ENCODE data around the gene TNFAIP8L1. TPM values are rescaled to one million over a fixed set of nuclear protein-coding genes. Genes with fewer than 3 reads are reported as not detected.

The TNFAIP8L1 gene
- polyA plus RNA-seq, 1 donor (not counting 4 experiments of a cell fraction or from before 2014, with no cell fraction given), result 4.7 TPM

- Histone ChIP-seq H3K9me3 (ENCODE audit: control insufficient read depth, low read depth, low read length) (no peaks in the 10 kb centered on the region), H4K20me1 (ENCODE audit: control insufficient read depth, extremely low read depth, insufficient read depth, low read length) (no peaks in the 10 kb centered on the region), H3K27ac (ENCODE audit: control insufficient read depth, insufficient read depth, low read length) (no peak overlapping the region), H2AFZ (ENCODE audit: control insufficient read depth, low read length) (no peak overlapping the region), H3K4me1 (ENCODE audit: control insufficient read depth, extremely low read depth, insufficient read depth, low read length) (no peaks in the 10 kb centered on the region), H3K9ac (ENCODE audit: control insufficient read depth, extremely low read depth, insufficient read depth, low read length) (no peak overlapping the region), H3K9me1 (ENCODE audit: control insufficient read depth, extremely low read depth, insufficient read depth, low read length) (no peaks in the 10 kb centered on the region), H3K27me3 (ENCODE audit: control insufficient read depth, extremely low read depth, insufficient read depth, low read length) (no peaks in the 10 kb centered on the region), H3K36me3 (ENCODE audit: control insufficient read depth in 2 of 2, extremely low read depth in 1 of 2, insufficient read depth in 2 of 2, low read length in 2 of 2) (peaks cover 32 to 56% of the 10 kb centered on the region in 2 experiments), H3K4me3 (ENCODE audit: control insufficient read depth in 2 of 3, extremely low read depth in 1 of 3, insufficient read depth in 2 of 3, low read depth in 1 of 3, low read length in 3 of 3) (no peak overlapping the region), H3K79me2 (ENCODE audit: control insufficient read depth, insufficient read depth, low read length) (no peaks in the 10 kb centered on the region), H3K4me2 (ENCODE audit: control insufficient read depth, extremely low read depth, insufficient read depth, low read depth, low read length) (no peak overlapping the region)
- no peak for DNase-seq (ENCODE audit: low read depth, low spot score)
- no peak for FAIRE-seq
- dilution Hi-C loops (cut with MboI; ENCODE audit: extremely low pct_ligation_motif_present, low sequenced_read_pairs), result no loop called here
- TF ChIP-seq CTCF (optimal IDR thresholded peaks at IDR 0.05 in 1 of 3, IDR thresholded peaks at IDR 0.05 in 1 of 3, conservative IDR thresholded peaks at IDR 0.05 in 1 of 3; ENCODE audit: extremely low read depth in 1 of 3, insufficient read depth in 2 of 3, low read length in 3 of 3) (no peak), EZH2 (IDR thresholded peaks at IDR 0.05; ENCODE audit: low read length) (no peak)
Observed at GRCh38 chr19:4657262-4657661, 17.9 kb downstream of the TNFAIP8L1 start.

- no peak for TF ChIP-seq EZH2 (IDR thresholded peaks at IDR 0.05; ENCODE audit: low read length)
- no peak for TF ChIP-seq CTCF (optimal IDR thresholded peaks at IDR 0.05 in 1 of 3, IDR thresholded peaks at IDR 0.05 in 1 of 3, conservative IDR thresholded peaks at IDR 0.05 in 1 of 3; ENCODE audit: extremely low read depth in 1 of 3, insufficient read depth in 2 of 3, low read length in 3 of 3)
- peaks cover 35 to 52% of the 10 kb centered on the region in 2 experiments for H3K36me3 ChIP-seq (ENCODE audit: control insufficient read depth in 2 of 2, extremely low read depth in 1 of 2, insufficient read depth in 2 of 2, low read length in 2 of 2)
- no peak overlapping the region for H2AFZ ChIP-seq (ENCODE audit: control insufficient read depth, low read length)
- H4K20me1 ChIP-seq (ENCODE audit: control insufficient read depth, extremely low read depth, insufficient read depth, low read length), result no peaks in the 10 kb centered on the region
- H3K4me3 ChIP-seq (ENCODE audit: control insufficient read depth in 2 of 3, extremely low read depth in 1 of 3, insufficient read depth in 2 of 3, low read depth in 1 of 3, low read length in 3 of 3), result no peak overlapping the region
- H3K27ac ChIP-seq (ENCODE audit: control insufficient read depth, insufficient read depth, low read length), result no peak overlapping the region
- DNase-seq (ENCODE audit: low read depth, low spot score) (no peak), FAIRE-seq (no peak)
- no peaks in the 10 kb centered on the region for H3K79me2 ChIP-seq (ENCODE audit: control insufficient read depth, insufficient read depth, low read length)
- no peaks in the 10 kb centered on the region for H3K4me1 ChIP-seq (ENCODE audit: control insufficient read depth, extremely low read depth, insufficient read depth, low read length)
- no peak overlapping the region for H3K4me2 ChIP-seq (ENCODE audit: control insufficient read depth, extremely low read depth, insufficient read depth, low read depth, low read length)
- dilution Hi-C loops (cut with MboI; ENCODE audit: extremely low pct_ligation_motif_present, low sequenced_read_pairs), result no loop called here
- no peaks in the 10 kb centered on the region for H3K27me3 ChIP-seq (ENCODE audit: control insufficient read depth, extremely low read depth, insufficient read depth, low read length)
- H3K9ac ChIP-seq (ENCODE audit: control insufficient read depth, extremely low read depth, insufficient read depth, low read length), result no peak overlapping the region
- no peaks in the 10 kb centered on the region for H3K9me1 ChIP-seq (ENCODE audit: control insufficient read depth, extremely low read depth, insufficient read depth, low read length)
- H3K9me3 ChIP-seq (ENCODE audit: control insufficient read depth, low read depth, low read length), result no peaks in the 10 kb centered on the region
Observed at GRCh38 chr19:4657835-4658234, 18.5 kb downstream of the TNFAIP8L1 start.

Measured in keratinocyte (primary cell).